GM12874 (cell line): ENCODE data around the gene GLOD5.

Experiments
- CTCF ChIP-seq: IDR thresholded peaks from 2 replicates; pipeline ENCODE4 v1.5.1; 2011; ENCODE audit warnings: low read depth, mild to moderate bottlenecking, control low read depth, low read length, moderate library complexity; ENCODE audit not compliant: insufficient read depth

The GLOD5 gene

GRCh38 chrX:48753708-48754228 is 7.8 kb upstream of the GLOD5 start:
- TF ChIP-seq CTCF = no peak

GRCh38 chrX:48754238-48754637 is 7.3 kb upstream of the GLOD5 start:
- no peak for TF ChIP-seq CTCF

GRCh38 chrX:48769230-48769629 is 7.7 kb downstream of the GLOD5 start:
- no peak for TF ChIP-seq CTCF

GRCh38 chrX:48770296-48770695 is 8.7 kb downstream of the GLOD5 start:
- no peak for TF ChIP-seq CTCF

GRCh38 chrX:48772602-48773001 is 11.1 kb downstream of the GLOD5 start:
- no peak for TF ChIP-seq CTCF

GRCh38 chrX:48776818-48777439 is 15.4 kb downstream of the GLOD5 start:
- no peak for TF ChIP-seq CTCF

- TF ChIP-seq CTCF = no peak
These were observed 17.9 kb downstream of the GLOD5 start for GRCh38 chrX:48779399-48779798.

- no peak for TF ChIP-seq CTCF
These were observed 20.2 kb downstream of the GLOD5 start for GRCh38 chrX:48781705-48782104.
